Measurements from ENCODE around the gene EPHA8. TPM values are rescaled to one million over a fixed set of nuclear protein-coding genes. Genes with fewer than 3 reads are reported as not detected.

EPHA8 gene
- total and polyA plus RNA-seq, 2 donors (not counting 1 experiment from before 2014, with no cell fraction given): not detected

GRCh38 chr1:22591576-22591975 is 28.3 kb downstream of the EPHA8 start:
- DNase-seq: no peak
- Histone ChIP-seq H3K36me3 (replicated peaks in 1 of 2; ENCODE audit: control extremely low read depth in 1 of 2, control insufficient read depth in 1 of 2, extremely low read depth in 1 of 2, insufficient read depth in 2 of 2, low read length in 1 of 2) (no peaks in the 10 kb centered on the region), H3K4me2 (replicated peaks; ENCODE audit: low read depth, low read length, poor library complexity, severe bottlenecking) (no peak overlapping the region), H3K79me2 (ENCODE audit: control insufficient read depth, insufficient read depth, low read length) (no peaks in the 10 kb centered on the region), H2AFZ (ENCODE audit: insufficient read depth, low read depth, low read length, poor library complexity, severe bottlenecking) (no peak overlapping the region), H3K9me3 (ENCODE audit: control extremely low read depth in 1 of 3, control insufficient read depth in 2 of 3, insufficient read depth in 1 of 3, low read length in 2 of 3) (no peaks in the 10 kb centered on the region), H3K4me3 (ENCODE audit: control extremely low read depth in 1 of 5, extremely low read depth in 1 of 5, insufficient read depth in 1 of 5, low read depth in 2 of 5, low read length in 4 of 5) (no peak overlapping the region), H3K9ac (ENCODE audit: low read length) (no peak overlapping the region), H3K27me3 (replicated peaks in 1 of 4; ENCODE audit: control extremely low read depth in 1 of 4, control insufficient read depth in 3 of 4, insufficient read depth in 4 of 4, low read length in 3 of 4) (peaks cover 0 to 8% (median 0%) of the 10 kb centered on the region in 4 experiments), H3K4me1 (ENCODE audit: control insufficient read depth in 2 of 2, insufficient read depth in 2 of 2, low read length in 2 of 2) (no peaks in the 10 kb centered on the region), H4K20me1 (ENCODE audit: control insufficient read depth, insufficient read depth, low read length, poor library complexity, severe bottlenecking) (no peaks in the 10 kb centered on the region), H3K27ac (ENCODE audit: low read length in 2 of 2) (no peak overlapping the region)
- Mint-ChIP-seq H3K27ac (no peak overlapping the region), H3K9me3 (ENCODE audit: insufficient read depth) (no peaks in the 10 kb centered on the region), H3K4me3 (no peak overlapping the region), H3K4me1 (no peaks in the 10 kb centered on the region), H3K27me3 (peaks cover 17% of the 10 kb centered on the region)
- CTCF ChIA-PET: no interaction called here
- 67% methylated on average over 8 of the region's 8 CpGs for WGBS (ENCODE audit: insufficient coverage)
- intact Hi-C loops (cut with micrococcal nuclease): no loop called here
- ATAC-seq (ENCODE audit: low read depth): no peak
- TF ChIP-seq EZH2 (IDR thresholded peaks at IDR 0.05; ENCODE audit: borderline replicate concordance, insufficient read depth, low read depth, low read length, poor library complexity, severe bottlenecking) (no peak), CTCF (IDR thresholded peaks at IDR 0.05) (no peak)
- POLR2A ChIA-PET: no interaction called here

- Histone ChIP-seq H3K79me2 (ENCODE audit: control insufficient read depth, insufficient read depth, low read length) (no peaks in the 10 kb centered on the region), H4K20me1 (ENCODE audit: control insufficient read depth, insufficient read depth, low read length, poor library complexity, severe bottlenecking) (no peaks in the 10 kb centered on the region), H3K9me3 (ENCODE audit: control extremely low read depth in 1 of 3, control insufficient read depth in 2 of 3, insufficient read depth in 1 of 3, low read length in 2 of 3) (no peaks in the 10 kb centered on the region), H3K4me2 (replicated peaks; ENCODE audit: low read depth, low read length, poor library complexity, severe bottlenecking) (no peak overlapping the region), H3K27ac (ENCODE audit: low read length in 2 of 2) (no peak overlapping the region), H3K27me3 (replicated peaks in 1 of 4; ENCODE audit: control extremely low read depth in 1 of 4, control insufficient read depth in 3 of 4, insufficient read depth in 4 of 4, low read length in 3 of 4) (peaks cover 0 to 8% (median 0%) of the 10 kb centered on the region in 4 experiments), H3K4me3 (ENCODE audit: control extremely low read depth in 1 of 5, extremely low read depth in 1 of 5, insufficient read depth in 1 of 5, low read depth in 2 of 5, low read length in 4 of 5) (no peak overlapping the region), H3K36me3 (replicated peaks in 1 of 2; ENCODE audit: control extremely low read depth in 1 of 2, control insufficient read depth in 1 of 2, extremely low read depth in 1 of 2, insufficient read depth in 2 of 2, low read length in 1 of 2) (no peaks in the 10 kb centered on the region), H3K9ac (ENCODE audit: low read length) (no peak overlapping the region), H3K4me1 (ENCODE audit: control insufficient read depth in 2 of 2, insufficient read depth in 2 of 2, low read length in 2 of 2) (no peaks in the 10 kb centered on the region), H2AFZ (ENCODE audit: insufficient read depth, low read depth, low read length, poor library complexity, severe bottlenecking) (no peak overlapping the region)
- Mint-ChIP-seq H3K4me1 (no peaks in the 10 kb centered on the region), H3K4me3 (no peak overlapping the region), H3K27me3 (peaks cover 16% of the 10 kb centered on the region), H3K27ac (no peak overlapping the region), H3K9me3 (ENCODE audit: insufficient read depth) (no peaks in the 10 kb centered on the region)
- CTCF ChIA-PET: no interaction called here
- intact Hi-C loops (cut with micrococcal nuclease): no loop called here
- TF ChIP-seq EZH2 (IDR thresholded peaks at IDR 0.05; ENCODE audit: borderline replicate concordance, insufficient read depth, low read depth, low read length, poor library complexity, severe bottlenecking): no peak
- no peak for DNase-seq
- POLR2A ChIA-PET: no interaction called here
- WGBS (ENCODE audit: insufficient coverage): 85% methylated on average over 9 of the region's 9 CpGs
- ATAC-seq (ENCODE audit: low read depth): no peak
Observed at GRCh38 chr1:22592051-22592450, 28.8 kb downstream of the EPHA8 start.
